Duodenal mucosa (tissue), 2 donors: Measurements from ENCODE around the gene TBX1.
"Not testable (repeated sequence)": the region's sequence is repeated elsewhere in the genome, so short reads cannot be mapped to it uniquely, and the experiment has no call there.

Experiments used
- H3K27ac ChIP-seq: one replicate; pipeline ENCODE4 v1.7.0; 2013; ENCODE audit warnings: low read depth, low read length
- H3K27me3 ChIP-seq, 2 donors: one replicate each; pipeline ENCODE4 v1.7.0; 2013; ENCODE audit warnings: low read length in 2 of 2, control low read depth in 1 of 2; ENCODE audit not compliant: insufficient read depth in 2 of 2, control insufficient read depth in 1 of 2
- H3K36me3 ChIP-seq, 2 donors: one replicate each; pipeline ENCODE4 v1.7.0; 2013; ENCODE audit warnings: low read length in 2 of 2, control low read depth in 1 of 2; ENCODE audit not compliant: insufficient read depth in 2 of 2, control insufficient read depth in 1 of 2
- H3K4me1 ChIP-seq, 2 donors: one replicate each; pipeline ENCODE4 v1.7.0; 2013; ENCODE audit warnings: low read length in 2 of 2, control low read depth in 1 of 2; ENCODE audit not compliant: insufficient read depth in 2 of 2, control insufficient read depth in 1 of 2
- H3K4me3 ChIP-seq, 2 donors: one replicate each; pipeline ENCODE4 v1.7.0; 2013; ENCODE audit warnings: low read length in 2 of 2, low read depth in 1 of 2
- H3K9ac ChIP-seq, 2 donors: one replicate each; pipeline ENCODE4 v1.7.0; 2013; ENCODE audit warnings: low read length in 2 of 2, low read depth in 1 of 2
- H3K9me3 ChIP-seq, 2 donors: one replicate each; pipeline ENCODE4 v1.7.0; 2013; ENCODE audit warnings: low read length in 2 of 2, control low read depth in 1 of 2; ENCODE audit not compliant: control insufficient read depth in 1 of 2

TBX1 gene

DNA sequence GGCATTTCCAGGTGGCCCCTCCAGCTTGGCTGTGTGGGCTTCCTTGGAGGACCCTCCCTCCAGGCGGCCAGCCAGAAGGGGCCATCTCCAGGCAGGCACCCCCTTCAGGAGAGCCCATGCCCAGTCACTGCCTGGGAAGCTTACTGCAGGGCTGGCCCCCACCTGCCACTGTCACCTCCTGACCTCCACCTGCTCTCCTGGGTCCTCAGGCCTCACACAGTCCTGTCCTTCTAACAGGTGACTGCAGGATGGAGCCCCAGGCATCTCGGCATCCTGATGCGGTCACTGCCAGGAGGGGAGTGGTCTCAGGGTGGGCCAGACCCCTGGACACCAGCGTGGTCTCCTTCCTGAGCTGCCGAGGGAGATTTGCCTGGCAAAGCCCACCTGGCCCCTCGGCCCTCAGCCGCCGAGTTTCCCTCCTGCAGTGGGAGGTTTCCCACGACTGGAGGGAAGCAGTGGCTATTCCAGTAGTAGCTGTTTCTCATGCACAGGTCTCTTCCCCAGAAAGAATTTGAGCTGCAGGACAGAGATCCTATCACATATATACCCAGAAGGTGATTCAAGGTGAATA, 13.0 kb downstream of the TBX1 start:
- peaks cover 49 to 50% of the 10 kb centered on the region in 2 donors for H3K27me3 ChIP-seq
- H3K9me3 ChIP-seq: no peaks in the 10 kb centered on the region
- H3K36me3 ChIP-seq: no peaks in the 10 kb centered on the region
- no peak overlapping the region for H3K27ac ChIP-seq
- peaks cover 0 to 4% of the 10 kb centered on the region in 2 donors for H3K4me1 ChIP-seq
- no peak overlapping the region for H3K4me3 ChIP-seq
- H3K9ac ChIP-seq: no peak overlapping the region

DNA sequence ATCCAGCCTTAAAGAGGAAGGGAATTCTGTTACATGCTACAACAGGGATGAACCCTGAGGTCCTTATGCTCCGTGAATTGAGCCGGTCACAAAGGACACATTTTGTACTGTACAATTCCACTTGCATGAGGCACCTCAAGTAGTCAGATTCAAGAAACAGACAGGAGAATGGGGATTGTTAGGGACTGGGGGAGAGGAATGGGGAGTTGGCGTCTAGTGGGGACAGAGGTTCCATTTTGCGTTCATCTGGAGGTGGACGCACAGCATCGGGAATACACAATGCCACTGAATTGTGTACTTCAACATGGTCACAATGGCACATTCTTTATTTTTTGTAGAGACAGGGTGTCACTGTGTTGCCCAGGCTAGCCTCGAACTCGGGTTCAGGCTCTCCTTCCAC, 14.1 kb downstream of the TBX1 start:
- Histone ChIP-seq H3K36me3 (no peaks in the 10 kb centered on the region), H3K27me3 (peaks cover 39 to 40% of the 10 kb centered on the region in 2 donors), H3K9me3 (no peaks in the 10 kb centered on the region), H3K9ac (no peak overlapping the region), H3K4me1 (peaks cover 0 to 3% of the 10 kb centered on the region in 2 donors), H3K4me3 (no peak overlapping the region), H3K27ac (no peak overlapping the region)

DNA sequence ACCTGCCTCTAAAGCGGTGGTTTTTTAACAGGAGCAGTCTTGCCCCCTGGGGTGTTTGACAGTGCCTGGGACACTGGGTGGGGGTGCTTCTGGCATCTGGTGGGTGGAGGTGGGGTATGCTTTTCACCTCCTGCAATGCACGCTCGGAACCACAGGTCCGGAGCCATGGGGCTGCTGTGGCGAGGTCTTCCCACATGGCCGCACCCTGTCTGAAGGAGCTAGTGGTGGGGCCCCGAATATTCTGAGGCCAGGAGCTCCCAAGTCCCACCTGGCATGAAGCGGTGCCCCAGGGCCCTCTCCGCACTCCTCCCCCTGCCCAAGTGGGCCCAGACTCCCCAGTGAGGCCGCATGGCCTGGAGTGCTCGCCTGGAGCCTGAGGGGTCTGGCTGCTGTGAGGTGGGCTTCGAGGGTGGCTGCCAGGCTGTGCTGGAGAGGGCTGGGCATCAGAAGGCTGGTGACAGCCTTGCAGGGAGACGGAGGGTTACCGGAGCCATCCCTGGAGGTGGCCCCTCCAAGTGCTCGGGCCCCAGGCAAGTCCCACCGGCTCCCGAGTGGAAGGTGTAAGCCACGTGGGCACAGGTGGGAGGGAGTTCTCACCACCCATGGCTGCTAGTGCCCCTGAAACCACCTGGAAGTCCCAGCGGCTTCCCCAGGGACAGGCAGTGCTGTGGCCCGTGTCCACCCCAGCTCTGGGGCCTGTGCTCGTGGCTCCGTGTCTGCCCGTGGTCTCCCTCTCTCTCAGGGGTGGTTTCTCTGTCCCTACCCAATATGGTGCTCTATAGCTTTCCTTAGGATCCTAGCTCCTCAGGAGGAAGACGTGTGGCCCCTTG, 15.1 kb downstream of the TBX1 start:
- H3K9ac ChIP-seq: no peak overlapping the region
- H3K27ac ChIP-seq: no peak overlapping the region
- H3K36me3 ChIP-seq: no peaks in the 10 kb centered on the region
- H3K9me3 ChIP-seq: no peaks in the 10 kb centered on the region
- H3K4me1 ChIP-seq: peaks cover 0 to 3% of the 10 kb centered on the region in 2 donors
- peaks cover 28 to 29% of the 10 kb centered on the region in 2 donors for H3K27me3 ChIP-seq
- H3K4me3 ChIP-seq: no peak overlapping the region

DNA sequence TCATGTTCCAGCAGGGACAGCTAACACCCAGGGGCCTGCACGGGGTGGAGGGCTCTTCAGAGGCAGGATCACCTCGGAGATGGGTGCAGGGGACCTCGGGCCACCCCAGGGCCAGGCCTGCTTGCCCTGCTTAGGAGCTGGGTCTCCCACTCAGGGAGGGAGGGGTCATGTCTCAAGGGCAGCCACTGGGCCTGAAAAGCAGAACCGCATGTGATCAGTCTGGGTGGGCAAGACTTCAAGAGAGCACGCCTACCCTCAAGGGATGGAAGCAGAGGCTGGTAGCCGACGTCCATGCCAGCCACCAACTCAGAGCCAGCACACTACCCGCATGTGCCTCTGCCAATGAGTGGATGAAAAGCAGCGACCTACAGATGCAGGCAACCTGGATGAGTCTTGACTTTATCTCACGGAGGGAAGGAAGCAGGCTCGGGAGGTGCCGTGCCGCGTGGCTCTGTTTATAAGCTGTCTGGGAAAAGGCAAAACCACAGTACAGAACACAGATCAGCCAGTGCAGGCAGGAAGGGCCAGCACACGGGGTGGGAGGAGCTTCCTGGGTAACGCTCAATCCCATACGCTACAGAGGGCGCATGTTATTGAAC, 16.0 kb downstream of the TBX1 start:
- peaks cover 20 to 23% of the 10 kb centered on the region in 2 donors for H3K27me3 ChIP-seq

DNA sequence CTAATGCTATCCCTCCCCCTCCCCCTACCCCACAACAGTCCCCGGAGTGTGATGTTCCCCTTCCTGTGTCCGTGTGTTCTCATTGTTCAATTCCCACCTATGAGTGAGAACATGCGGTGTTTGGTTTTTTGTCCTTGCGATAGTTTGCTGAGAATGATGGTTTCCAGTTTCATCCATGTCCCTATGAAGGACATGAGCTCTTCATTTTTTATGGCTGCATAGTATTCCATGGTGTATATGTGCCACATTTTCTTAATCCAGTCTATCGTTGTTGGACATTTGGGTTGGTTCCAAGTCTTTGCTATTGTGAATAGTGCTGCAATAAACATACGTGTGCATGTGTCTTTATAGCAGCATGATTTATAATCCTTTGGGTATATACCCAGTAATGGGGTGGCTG, 16.6 kb downstream of the TBX1 start:
- H3K4me1 ChIP-seq, H3K36me3 ChIP-seq, H3K9me3 ChIP-seq, H3K9ac ChIP-seq, H3K27ac ChIP-seq, H3K4me3 ChIP-seq: not testable (repeated sequence)
- peaks cover 16 to 21% of the 10 kb centered on the region in 2 donors for H3K27me3 ChIP-seq

More for the DNA sequence above, 16.0 kb downstream of the TBX1 start:
- Histone ChIP-seq H3K9ac (no peak overlapping the region), H3K4me3 (no peak overlapping the region), H3K36me3 (no peaks in the 10 kb centered on the region), H3K4me1 (peaks cover 0 to 3% of the 10 kb centered on the region in 2 donors), H3K9me3 (no peaks in the 10 kb centered on the region), H3K27ac (no peak overlapping the region)

DNA sequence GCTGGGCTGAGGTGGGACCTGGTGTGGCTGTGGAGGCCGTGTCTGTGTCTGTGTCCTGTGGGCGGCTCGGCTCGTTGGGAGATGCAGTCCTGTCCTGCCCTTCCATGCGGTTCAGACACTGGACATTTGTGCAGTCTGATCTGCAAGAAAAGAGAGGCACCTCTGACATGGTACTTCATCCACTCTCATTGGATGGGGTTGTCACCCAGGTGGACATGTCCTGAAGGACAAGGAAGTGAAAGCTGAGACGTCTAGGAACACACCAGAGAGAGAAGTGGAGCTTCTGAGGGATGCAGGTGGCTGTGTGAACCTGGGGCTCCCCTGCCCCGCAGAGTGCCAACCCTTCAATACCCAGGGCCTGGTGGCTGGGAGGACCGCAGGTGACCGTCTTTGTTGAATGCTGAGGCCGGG, 18.4 kb downstream of the TBX1 start:
- H3K4me1 ChIP-seq: no peaks in the 10 kb centered on the region
- H3K36me3 ChIP-seq: no peaks in the 10 kb centered on the region
- H3K27me3 ChIP-seq: peaks cover under 1 to 8% of the 10 kb centered on the region in 2 donors
- no peak overlapping the region for H3K27ac ChIP-seq
- H3K9ac ChIP-seq: no peak overlapping the region
- H3K4me3 ChIP-seq: no peak overlapping the region
- H3K9me3 ChIP-seq: no peaks in the 10 kb centered on the region

DNA sequence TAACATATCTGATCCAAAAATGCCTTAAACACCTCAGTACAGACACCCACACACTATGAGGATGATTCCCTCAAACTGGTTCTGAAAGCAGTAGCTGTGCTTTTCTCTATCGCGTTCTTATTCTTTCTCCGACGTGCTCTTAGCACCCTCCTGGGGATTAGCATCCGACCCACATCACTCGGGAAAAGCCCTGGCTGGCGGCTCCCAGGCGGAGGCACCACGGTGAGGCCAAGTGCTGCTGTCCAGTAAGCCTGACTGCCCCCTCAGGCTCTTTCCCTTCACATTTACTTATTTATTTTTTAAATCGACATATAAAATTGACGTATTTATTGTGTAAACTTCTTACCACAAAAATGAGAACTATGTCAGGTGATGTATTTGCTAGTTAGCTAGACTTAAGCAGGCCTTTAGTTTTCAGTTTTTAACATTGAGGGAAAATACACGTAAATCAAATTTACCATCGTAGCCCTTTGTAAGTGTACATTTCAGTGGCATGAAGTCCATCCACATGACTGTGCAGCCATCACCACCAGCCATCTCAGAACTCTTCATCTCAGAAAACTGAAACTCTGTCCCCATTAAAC, 19.2 kb downstream of the TBX1 start:
- Histone ChIP-seq H3K9ac (no peak overlapping the region), H3K4me3 (no peak overlapping the region), H3K9me3 (no peaks in the 10 kb centered on the region), H3K27ac (no peak overlapping the region), H3K27me3 (peaks cover 0 to 6% of the 10 kb centered on the region in 2 donors), H3K4me1 (no peaks in the 10 kb centered on the region), H3K36me3 (no peaks in the 10 kb centered on the region)

DNA sequence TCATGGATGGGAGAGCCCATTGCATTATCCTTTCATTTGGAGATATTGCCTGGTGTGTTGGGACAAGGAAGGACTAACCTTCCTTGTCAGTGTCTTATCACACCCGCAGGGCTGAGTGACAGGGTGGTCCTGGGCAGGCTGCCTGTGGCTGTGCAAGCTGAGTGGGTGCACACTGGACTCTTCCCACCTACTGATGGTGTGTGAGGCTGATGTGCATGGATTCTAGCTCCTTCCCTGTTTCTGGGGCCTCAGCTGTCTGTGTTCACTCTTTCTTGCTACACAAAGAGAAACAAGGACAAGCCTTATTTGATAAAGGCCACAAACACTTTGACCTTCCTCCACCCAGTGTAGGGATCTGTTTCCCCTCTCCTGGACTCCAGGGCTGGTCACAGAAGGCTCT, 22.0 kb downstream of the TBX1 start:
- H3K27me3 ChIP-seq: peaks cover 0 to 6% of the 10 kb centered on the region in 2 donors
- no peak overlapping the region for H3K27ac ChIP-seq
- H3K4me3 ChIP-seq: no peak overlapping the region
- no peaks in the 10 kb centered on the region for H3K9me3 ChIP-seq
- H3K4me1 ChIP-seq: no peaks in the 10 kb centered on the region
- H3K36me3 ChIP-seq: no peaks in the 10 kb centered on the region
- H3K9ac ChIP-seq: no peak overlapping the region

DNA sequence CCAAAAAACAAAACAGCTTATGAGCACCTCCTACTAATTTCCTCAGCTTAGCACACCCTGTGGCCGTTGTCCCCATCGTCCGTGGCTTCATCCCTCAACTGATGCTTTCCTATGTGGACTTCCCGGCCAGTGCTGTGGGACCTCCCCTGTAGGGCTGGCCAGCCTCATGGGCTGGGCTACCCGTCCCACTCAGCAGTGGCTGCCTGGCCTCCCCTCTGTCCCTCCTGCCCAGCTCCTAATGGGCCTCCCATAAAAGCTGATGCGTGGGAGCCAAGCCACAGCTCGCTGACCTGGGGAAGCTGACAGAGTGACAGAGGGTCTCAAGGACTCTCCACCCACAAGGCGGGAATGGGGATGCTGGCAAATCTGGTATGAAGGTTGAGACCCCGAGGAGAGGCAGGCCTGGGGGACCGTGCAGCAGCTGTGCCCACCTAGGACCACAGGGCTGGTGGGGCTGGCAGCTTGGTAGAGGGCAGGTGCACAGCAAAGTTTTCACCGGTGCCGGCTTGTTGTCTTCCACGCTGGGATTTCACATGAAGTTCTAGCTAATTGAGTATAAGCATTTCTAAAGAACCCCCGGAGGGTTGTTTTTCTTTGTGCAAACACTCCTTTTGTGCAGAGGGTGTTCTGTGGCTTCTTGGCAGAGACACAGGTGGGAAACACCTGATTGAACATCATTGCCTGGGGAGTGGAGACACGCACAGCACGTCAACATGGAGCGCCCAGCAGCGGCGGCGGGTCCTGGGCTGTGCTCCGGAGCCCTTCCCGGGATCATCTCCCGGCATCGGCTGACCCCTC, 23.2 kb downstream of the TBX1 start:
- Histone ChIP-seq H3K4me1 (no peaks in the 10 kb centered on the region), H3K27me3 (peaks cover 0 to 6% of the 10 kb centered on the region in 2 donors), H3K9ac (no peak overlapping the region), H3K36me3 (no peaks in the 10 kb centered on the region), H3K9me3 (no peaks in the 10 kb centered on the region), H3K4me3 (no peak overlapping the region), H3K27ac (no peak overlapping the region)
